HL-60/S4 (cell line): ENCODE results near the gene TEX13D.
"Not testable (repeated sequence)": the region's sequence is repeated elsewhere in the genome, so short reads cannot be mapped to it uniquely, and the experiment has no call there.

Experiments used
- in situ Hi-C: fragments of 300-500 bp; cut with MboI; formaldehyde crosslinking; loops from 2 replicates; pipeline ENCODE4 v1.14.3; 2022; ENCODE audit warnings: low sequenced_read_pairs

TEX13D gene

GRCh38 chrX:124332481-124333424, at the start of gene TEX13D:
Gene TEX13D, plus strand, starts transcription at chrX:124332660. Its CDS starts 258 bp downstream, at chrX:124332918.
- in situ Hi-C loops, result no loop called here

GRCh38 chrX:124289443-124289842, 43.0 kb upstream of the TEX13D start:
- in situ Hi-C loops, result no loop called here

GRCh38 chrX:124293810-124294209, 38.6 kb upstream of the TEX13D start:
- in situ Hi-C loops, result no loop called here

- in situ Hi-C loops, result not testable (repeated sequence)
Observed at GRCh38 chrX:124299323-124299722, 33.1 kb upstream of the TEX13D start.

- in situ Hi-C loops, result no loop called here
Observed at GRCh38 chrX:124300405-124300804, 32.1 kb upstream of the TEX13D start.

- in situ Hi-C loops, result no loop called here
Observed at GRCh38 chrX:124307253-124307907, 25.1 kb upstream of the TEX13D start.

- in situ Hi-C loops, result no loop called here
Observed at GRCh38 chrX:124325732-124326131, 6.7 kb upstream of the TEX13D start.

GRCh38 chrX:124328765-124329164, 3.7 kb upstream of the TEX13D start:
- in situ Hi-C loops, result no loop called here

GRCh38 chrX:124333862-124334261, 1.4 kb downstream of the TEX13D start:
- in situ Hi-C loops, result no loop called here

GRCh38 chrX:124334555-124334954, 2.1 kb downstream of the TEX13D start:
- in situ Hi-C loops, result not testable (repeated sequence)

- in situ Hi-C loops, result no loop called here
Observed at GRCh38 chrX:124335598-124335997, 3.1 kb downstream of the TEX13D start.

- in situ Hi-C loops, result no loop called here
Observed at GRCh38 chrX:124337916-124338315, 5.5 kb downstream of the TEX13D start.

GRCh38 chrX:124338733-124339514, 6.5 kb downstream of the TEX13D start:
- in situ Hi-C loops, result no loop called here

GRCh38 chrX:124341396-124342132, 9.1 kb downstream of the TEX13D start:
- in situ Hi-C loops, result no loop called here

- in situ Hi-C loops, result no loop called here
Observed at GRCh38 chrX:124342174-124342867, 9.9 kb downstream of the TEX13D start.

- in situ Hi-C loops, result no loop called here
Observed at GRCh38 chrX:124343016-124343415, 10.6 kb downstream of the TEX13D start.

GRCh38 chrX:124344246-124344645, 11.8 kb downstream of the TEX13D start:
- in situ Hi-C loops, result no loop called here

GRCh38 chrX:124346117-124346876, 13.8 kb downstream of the TEX13D start, which contains the start of gene SH2D1A:
Gene SH2D1A, plus strand, starts transcription at chrX:124346563. Its CDS starts 80 bp downstream, at chrX:124346643.
- in situ Hi-C loops, result no loop called here

GRCh38 chrX:124346877-124347241, 14.4 kb downstream of the TEX13D start:
- in situ Hi-C loops, result no loop called here
